HG03521 (cell line): ENCODE results near the gene ACADSB.
A peak's percentile ranks its signal among the peaks of the same experiment; 100 is the strongest.

Experiments used
- ATAC-seq: cut with Tn5 transposase; IDR thresholded peaks from one replicate; pipeline ENCODE4 v1.9.1; 2021; ENCODE audit warnings: mild to moderate bottlenecking, moderate library complexity; ENCODE audit not compliant: unreplicated experiment

The ACADSB gene

DNA sequence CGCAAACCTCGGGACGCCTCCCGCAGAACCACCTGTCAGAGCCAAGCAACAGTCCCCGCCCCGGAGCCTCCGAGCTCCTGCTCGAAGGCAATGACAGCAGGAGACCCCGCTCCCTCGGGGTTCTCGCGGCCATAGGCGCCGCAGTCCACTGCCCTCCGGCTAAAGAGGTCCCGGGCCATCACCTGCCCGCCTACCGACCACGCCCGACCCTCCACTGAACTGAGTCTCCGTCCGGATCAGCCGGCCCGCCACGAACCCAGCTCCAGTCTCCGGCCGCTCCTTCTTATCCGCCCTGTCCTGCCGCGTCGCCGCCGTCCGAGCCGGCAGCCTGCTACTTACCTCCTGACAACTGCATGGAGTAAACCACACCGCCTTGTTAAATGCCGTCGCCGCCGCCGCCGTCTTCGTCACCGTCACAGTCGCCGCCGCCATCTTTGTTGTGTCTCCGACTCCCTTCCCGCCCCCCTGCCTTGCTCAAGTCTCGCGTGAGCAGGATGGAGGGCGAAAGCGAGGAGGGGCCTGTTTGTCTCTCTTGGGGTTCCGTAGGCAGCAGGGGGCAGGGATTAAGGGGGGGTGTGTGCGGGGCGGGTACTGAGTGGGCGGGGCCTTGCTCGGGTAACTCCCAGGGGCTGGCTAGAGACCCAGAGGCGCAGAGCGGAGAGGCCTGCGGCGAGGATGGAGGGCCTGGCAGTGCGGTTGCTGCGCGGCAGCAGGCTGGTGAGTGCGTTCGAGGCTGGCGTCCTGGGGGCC, at the start of gene ACADSB, which contains the start of gene IKZF5:
ACADSB (plus strand) TSS at position 652 of the 750 bp plus-strand sequence; CDS start at position 676, 24 bp downstream.
IKZF5 (minus strand) TSS at position 441 of the 750 bp plus-strand sequence. CDS start 10,170 bp downstream, outside the sequence.
- ATAC-seq: peak; percentile 77

- ATAC-seq: no peak
These were observed 46.4 kb upstream of the ACADSB start for GRCh38 chr10:122962405-122962804.

GRCh38 chr10:122966879-122967278, 41.9 kb upstream of the ACADSB start:
- ATAC-seq: no peak

DNA sequence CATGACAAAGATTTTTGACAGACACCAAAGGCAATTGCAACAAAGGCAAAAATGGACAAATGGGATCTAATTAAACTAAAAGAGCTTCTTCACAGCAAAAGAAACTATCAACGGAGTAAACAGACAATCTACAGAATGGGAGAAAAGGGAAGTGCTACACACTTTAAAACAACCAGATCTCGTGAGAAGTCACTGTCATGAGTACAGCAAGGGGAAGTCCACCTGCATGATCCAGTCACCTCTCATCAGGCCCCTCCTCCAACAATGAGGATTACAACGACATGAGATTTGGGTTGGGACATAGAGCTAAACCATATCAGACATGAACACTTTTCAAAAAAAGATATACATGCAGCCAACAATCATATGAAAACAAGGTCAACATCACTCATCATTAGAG, 40.1 kb upstream of the ACADSB start:
- no peak for ATAC-seq

- no peak for ATAC-seq
These were observed 34.8 kb upstream of the ACADSB start for GRCh38 chr10:122974023-122974422.

DNA sequence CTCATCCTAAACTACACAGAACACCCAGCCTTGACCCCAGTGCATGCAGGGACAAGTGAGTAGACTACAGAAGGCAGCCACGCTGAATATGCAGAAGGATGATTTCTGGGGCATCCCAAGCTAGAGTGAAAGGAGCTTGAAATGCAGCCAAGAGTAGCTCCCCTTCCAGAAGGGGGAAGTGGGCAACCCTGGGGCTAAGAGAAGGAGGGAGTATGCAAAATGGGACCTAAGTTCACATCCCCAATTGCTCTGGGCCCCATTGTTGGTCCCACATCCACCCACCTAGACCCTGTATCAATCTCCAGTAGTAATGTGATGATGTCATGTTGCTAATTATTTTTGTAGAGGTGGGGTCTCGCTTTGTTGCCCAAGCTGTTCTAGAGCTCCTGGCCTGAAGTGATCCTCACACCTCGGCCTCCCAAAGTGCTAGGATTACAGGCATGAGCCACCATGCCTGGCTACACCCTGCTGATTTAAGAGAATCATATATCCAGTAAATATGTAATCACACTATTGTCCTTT, 34.2 kb upstream of the ACADSB start:
- no peak for ATAC-seq

GRCh38 chr10:122980209-122981065, 28.4 kb upstream of the ACADSB start, which contains the start of gene PSTK:
PSTK (plus strand) TSS chr10:122980401; CDS start chr10:122980480, 79 bp downstream.
- peak; percentile 97 for ATAC-seq

DNA sequence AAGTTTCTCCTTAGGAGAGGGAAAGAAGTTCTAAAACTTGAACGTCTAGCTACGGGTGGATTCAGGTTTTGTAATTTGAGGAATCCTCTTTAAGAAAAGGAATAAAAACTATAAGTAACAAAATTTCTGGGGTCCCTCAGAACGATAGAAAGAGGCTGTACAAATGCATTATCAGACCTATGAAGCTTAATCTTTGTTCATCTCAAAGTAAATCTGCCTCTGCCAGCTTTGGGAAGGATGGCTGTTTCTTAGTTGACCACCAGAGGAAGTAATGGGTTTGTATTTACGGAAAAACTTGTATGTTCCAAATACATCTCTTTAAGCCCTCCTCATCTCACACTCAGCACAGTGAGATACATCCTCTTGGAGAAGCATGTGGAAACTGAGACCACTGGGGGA, 27.7 kb upstream of the ACADSB start:
- no peak for ATAC-seq

DNA sequence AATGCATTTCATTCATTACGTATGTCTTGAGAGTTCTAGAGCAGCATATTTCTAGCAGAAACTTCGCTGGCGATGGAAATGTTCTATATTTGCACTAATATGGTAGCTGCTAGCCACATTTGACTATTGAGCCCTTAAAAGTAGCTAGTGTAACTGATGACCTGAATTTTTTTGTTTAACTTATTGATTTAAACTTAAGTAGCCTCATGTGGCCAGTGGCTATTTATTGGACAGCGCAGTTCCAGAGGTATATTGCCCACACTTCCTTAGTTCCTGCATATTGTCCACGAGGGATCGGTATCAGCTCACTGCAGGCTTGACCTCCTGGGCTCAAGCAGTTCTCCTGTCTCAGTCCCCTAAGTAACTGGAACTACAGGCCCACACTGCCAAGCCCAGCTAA, 24.9 kb upstream of the ACADSB start:
- no peak for ATAC-seq

DNA sequence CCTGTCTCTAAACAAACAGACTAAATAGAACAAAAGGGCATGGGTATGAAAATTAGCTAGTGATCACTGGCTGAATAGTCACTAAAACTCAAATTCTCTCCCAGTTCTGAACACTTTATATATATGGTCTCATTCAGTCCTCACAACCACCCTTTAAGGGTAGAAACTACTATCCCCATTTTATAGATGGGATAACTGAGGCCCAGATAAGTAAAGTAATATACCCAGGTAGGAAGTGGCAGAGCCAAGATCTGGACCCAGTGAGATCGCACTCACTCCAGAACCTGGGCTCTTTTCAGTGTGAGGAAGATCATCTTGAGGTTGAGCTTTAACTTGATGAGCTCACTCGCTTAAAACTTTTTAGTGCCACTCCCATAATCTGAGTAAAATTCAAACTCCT, 24.1 kb upstream of the ACADSB start:
- no peak for ATAC-seq

GRCh38 chr10:122986335-122986734, 22.5 kb upstream of the ACADSB start:
- no peak for ATAC-seq

- no peak for ATAC-seq
These were observed 20.3 kb upstream of the ACADSB start for GRCh38 chr10:122988501-122988900.

DNA sequence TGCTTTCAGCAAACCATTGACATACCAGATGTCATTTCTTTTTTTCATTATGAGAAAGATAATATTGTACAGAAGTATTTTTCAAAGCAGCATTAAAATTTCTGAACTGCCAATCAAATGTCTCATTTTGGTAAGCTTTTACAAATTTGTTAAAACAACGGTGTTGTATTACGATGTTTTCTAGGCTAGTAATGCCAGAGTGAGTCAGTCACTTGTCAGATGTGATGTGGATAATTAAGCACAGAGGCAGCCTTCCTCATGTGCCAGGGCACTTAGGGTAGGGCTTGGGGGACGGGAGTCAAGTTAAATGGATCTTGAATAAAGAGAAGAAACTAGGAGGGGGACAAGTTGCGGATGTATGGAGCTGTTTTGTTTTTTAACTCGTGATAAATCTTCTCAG, 18.5 kb upstream of the ACADSB start:
- ATAC-seq: no peak

DNA sequence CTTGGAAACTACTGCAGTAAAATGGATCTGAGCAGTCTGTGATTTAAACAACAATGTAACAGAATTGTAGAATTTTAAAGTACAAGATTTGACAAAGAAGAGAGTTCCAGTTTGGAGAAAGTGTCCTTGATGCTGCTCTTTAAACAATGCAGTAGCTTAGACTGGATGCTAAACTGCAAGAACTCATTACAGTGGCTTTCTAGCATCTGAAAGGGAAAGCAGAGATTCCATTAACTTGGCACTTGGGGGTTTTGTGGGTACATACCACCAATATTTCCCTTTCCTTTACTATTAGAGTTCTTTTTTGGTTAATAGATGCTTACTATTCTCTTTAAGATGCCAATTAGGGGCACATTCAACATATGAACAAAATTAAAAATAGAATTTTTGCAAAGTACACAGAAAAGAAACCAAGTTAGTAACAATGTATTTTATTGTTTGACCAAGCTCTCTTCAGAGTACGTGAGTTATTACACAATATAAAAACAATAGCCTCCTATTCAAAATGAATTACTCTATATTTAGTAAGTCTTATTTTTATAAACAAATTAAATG, 16.7 kb upstream of the ACADSB start:
- no peak for ATAC-seq

GRCh38 chr10:122993797-122994336, 14.9 kb upstream of the ACADSB start:
- no peak for ATAC-seq

- no peak for ATAC-seq
These were observed 12.9 kb upstream of the ACADSB start for GRCh38 chr10:122995936-122996335.

- ATAC-seq: no peak
These were observed 10.9 kb upstream of the ACADSB start for GRCh38 chr10:122997864-122998263.

DNA sequence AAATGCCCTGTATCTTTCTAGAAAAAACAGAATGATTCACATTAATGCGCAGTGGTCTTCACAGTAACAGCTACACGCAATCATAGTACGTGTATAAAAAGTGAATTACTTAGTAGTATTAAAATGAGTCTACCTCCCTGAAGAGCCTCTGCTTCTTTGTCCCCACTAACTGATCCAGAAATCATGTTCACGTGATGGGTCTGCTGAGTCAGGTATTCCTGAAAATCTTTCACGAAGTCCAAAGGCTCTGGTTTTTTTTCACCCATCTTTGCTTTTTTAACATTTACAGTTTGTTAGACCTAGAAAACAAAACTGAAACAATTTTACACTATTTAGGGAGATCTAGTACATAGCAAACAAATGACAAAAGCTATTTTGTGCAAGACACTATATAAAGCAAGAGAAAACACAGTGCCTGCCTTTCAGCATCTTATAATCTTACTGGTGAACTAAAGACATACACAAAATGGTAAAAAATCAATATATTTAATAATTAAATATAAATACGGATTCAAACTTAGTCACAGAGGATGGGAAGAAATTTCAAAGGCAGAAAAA, 10.4 kb upstream of the ACADSB start:
- ATAC-seq: no peak

- no peak for ATAC-seq
These were observed 9.9 kb upstream of the ACADSB start for GRCh38 chr10:122998934-122999333.

GRCh38 chr10:122999347-122999746, 9.5 kb upstream of the ACADSB start:
- ATAC-seq: no peak

DNA sequence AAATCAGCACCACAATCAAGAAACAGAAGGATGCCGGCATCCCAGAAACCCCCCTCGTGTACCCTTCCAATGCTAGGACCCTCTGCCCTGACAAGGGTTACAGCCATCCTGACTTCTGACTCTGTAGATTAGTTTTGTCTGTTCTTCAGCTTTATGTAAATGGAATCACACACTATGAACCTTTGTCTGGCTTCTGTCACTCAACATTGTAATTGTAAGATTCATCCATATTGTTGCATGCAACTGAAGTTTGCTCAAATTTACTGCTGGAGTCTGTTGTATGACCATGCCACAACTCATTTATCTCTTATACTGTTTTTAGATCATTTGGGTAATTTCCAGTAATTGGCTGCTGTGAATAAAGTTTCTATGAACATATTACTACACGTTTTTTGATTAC, 8.7 kb upstream of the ACADSB start:
- no peak for ATAC-seq
